Trophoblast cell (in vitro differentiated cells and primary cell): ENCODE measurements around the gene SDCBP2.

ENCODE experiments used
- DNase-seq, 2 donors: peaks; one replicate each; pipeline ENCODE4 v3.0.0-alpha.2; 2016
- H2AFZ ChIP-seq: 2 replicates; pipeline ENCODE4 v1.6.1; 2013; ENCODE audit warnings: low read length, moderate library complexity, mild to moderate bottlenecking; ENCODE audit not compliant: insufficient read depth, poor library complexity
- H2AK5ac ChIP-seq: 2 replicates; pipeline ENCODE4 v1.6.1; 2013; ENCODE audit warnings: mild to moderate bottlenecking, low read length
- H2BK120ac ChIP-seq: 2 replicates; pipeline ENCODE4 v1.6.1; 2013; ENCODE audit warnings: low read length, mild to moderate bottlenecking, moderate library complexity; ENCODE audit not compliant: insufficient read depth, poor library complexity
- H2BK12ac ChIP-seq: 2 replicates; pipeline ENCODE4 v1.6.1; 2013; ENCODE audit warnings: mild to moderate bottlenecking, low read length, moderate library complexity
- H2BK5ac ChIP-seq: 2 replicates; pipeline ENCODE4 v1.6.1; 2013; ENCODE audit warnings: low read length, low read depth, moderate library complexity, mild to moderate bottlenecking; ENCODE audit not compliant: poor library complexity
- H3K14ac ChIP-seq: 2 replicates; pipeline ENCODE4 v1.6.1; 2013; ENCODE audit warnings: mild to moderate bottlenecking, low read length
- H3K18ac ChIP-seq: 2 replicates; pipeline ENCODE4 v1.6.1; 2013; ENCODE audit warnings: mild to moderate bottlenecking, low read length
- H3K23ac ChIP-seq: 2 replicates; pipeline ENCODE4 v1.6.1; 2013; ENCODE audit warnings: low read length
- H3K27ac ChIP-seq: 2 replicates; pipeline ENCODE4 v1.5.1; 2013; ENCODE audit warnings: low read depth, mild to moderate bottlenecking, inconsistent platforms, low read length, moderate library complexity
- H3K27me3 ChIP-seq: 2 replicates; pipeline ENCODE4 v1.6.1; 2013; ENCODE audit warnings: inconsistent platforms, mild to moderate bottlenecking, low read length, moderate library complexity; ENCODE audit not compliant: insufficient read depth
- H3K36me3 ChIP-seq, 2 experiments: 1 replicate in 1 of 2; 2 replicates in 1 of 2; pipeline ENCODE4 v1.6.1; 2013; ENCODE audit warnings: low read length in 2 of 2, mild to moderate bottlenecking in 2 of 2, moderate library complexity in 1 of 2; ENCODE audit not compliant: insufficient read depth in 2 of 2, control insufficient read depth in 1 of 2
- H3K4ac ChIP-seq: 2 replicates; pipeline ENCODE4 v1.6.1; 2013; ENCODE audit warnings: low read depth, mild to moderate bottlenecking, low read length, moderate library complexity
- H3K4me1 ChIP-seq, 2 experiments: 1 replicate in 1 of 2; 2 replicates in 1 of 2; pipeline ENCODE4 v1.6.1; 2013; ENCODE audit warnings: low read length in 2 of 2, mild to moderate bottlenecking in 2 of 2, moderate library complexity in 1 of 2; ENCODE audit not compliant: insufficient read depth in 2 of 2, control insufficient read depth in 1 of 2
- H3K4me2 ChIP-seq: 2 replicates; pipeline ENCODE4 v1.6.1; 2013; ENCODE audit warnings: inconsistent platforms, mild to moderate bottlenecking, low read length, moderate library complexity
- H3K4me3 ChIP-seq: 2 replicates; pipeline ENCODE4 v1.5.1; 2013; ENCODE audit warnings: mild to moderate bottlenecking, low read depth, low read length, inconsistent platforms
- H3K79me1 ChIP-seq: one replicate; pipeline ENCODE4 v1.6.1; 2013; ENCODE audit warnings: low read length
- H3K79me2 ChIP-seq: 2 replicates; pipeline ENCODE4 v1.6.1; 2013; ENCODE audit warnings: low read length, mild to moderate bottlenecking; ENCODE audit not compliant: control insufficient read depth, insufficient read depth, poor library complexity
- H3K9ac ChIP-seq: 2 replicates; pipeline ENCODE4 v1.6.1; 2013; ENCODE audit warnings: mild to moderate bottlenecking, low read length
- H3K9me3 ChIP-seq: 2 replicates; pipeline ENCODE4 v1.6.1; 2013; ENCODE audit warnings: low read depth, mild to moderate bottlenecking, control low read depth, inconsistent platforms, low read length; ENCODE audit not compliant: insufficient read depth
- H4K12ac ChIP-seq: 2 replicates; pipeline ENCODE4 v1.6.1; 2013; ENCODE audit warnings: low read depth, mild to moderate bottlenecking, low read length, moderate library complexity
- H4K8ac ChIP-seq: 2 replicates; pipeline ENCODE4 v1.6.1; 2013; ENCODE audit warnings: low read depth, mild to moderate bottlenecking, low read length, moderate library complexity
- H4K91ac ChIP-seq: one replicate; pipeline ENCODE4 v1.6.1; 2013; ENCODE audit warnings: low read depth, mild to moderate bottlenecking, low read length, moderate library complexity
- WGBS: extraction: QIAGEN DNeasy Blood & Tissue Kit; methylation state at CpG from one replicate; pipeline ENCODE4 v1.1.7; 2013; ENCODE audit warnings: missing lambda C conversion rate; ENCODE audit not compliant: insufficient read length, insufficient coverage; ENCODE audit errors: extremely low coverage; 5-methylcytosine and 5-hydroxymethylcytosine counted together

SDCBP2 gene

GRCh38 chr20:1308702-1309095, 20.2 kb downstream of the SDCBP2 start:
- H3K4me3 ChIP-seq = no peak overlapping the region
- no peak overlapping the region for H3K4me2 ChIP-seq
- no peak overlapping the region for H2BK12ac ChIP-seq
- H3K27ac ChIP-seq = no peak overlapping the region
- H4K8ac ChIP-seq = no peak overlapping the region
- peaks cover 0 to 3% of the 10 kb centered on the region in 2 experiments for H3K4me1 ChIP-seq
- no peak overlapping the region for H3K23ac ChIP-seq
- no peak overlapping the region for H3K9ac ChIP-seq
- H3K27me3 ChIP-seq = no peaks in the 10 kb centered on the region
- peaks cover 2% of the 10 kb centered on the region for H3K9me3 ChIP-seq
- no CpG with 5 or more reads among the region's 9 CpGs for WGBS
- no peak overlapping the region for H3K14ac ChIP-seq
- no peak overlapping the region for H4K12ac ChIP-seq
- H2BK5ac ChIP-seq = no peak overlapping the region
- no peak overlapping the region for H3K4ac ChIP-seq
- no peaks in the 10 kb centered on the region for H3K79me1 ChIP-seq
- no peak overlapping the region for H2AK5ac ChIP-seq
- H4K91ac ChIP-seq = no peak overlapping the region
- no peak overlapping the region for H3K18ac ChIP-seq
- H3K36me3 ChIP-seq = no peaks in the 10 kb centered on the region
- H3K79me2 ChIP-seq = no peaks in the 10 kb centered on the region
- no peak overlapping the region for H2AFZ ChIP-seq
- no peak overlapping the region for H2BK120ac ChIP-seq
- no peak for DNase-seq

GRCh38 chr20:1308067-1308701, 20.8 kb downstream of the SDCBP2 start:
- Histone ChIP-seq H2AK5ac (no peak overlapping the region), H2BK12ac (no peak overlapping the region), H3K4ac (no peak overlapping the region), H3K27me3 (no peaks in the 10 kb centered on the region), H3K9ac (no peak overlapping the region), H2BK5ac (no peak overlapping the region), H3K14ac (no peak overlapping the region), H4K91ac (no peak overlapping the region), H3K4me3 (no peak overlapping the region), H3K4me1 (peaks cover 0 to 1% of the 10 kb centered on the region in 2 experiments), H3K9me3 (peaks cover 1% of the 10 kb centered on the region), H3K23ac (no peak overlapping the region), H4K8ac (no peak overlapping the region), H3K79me1 (no peaks in the 10 kb centered on the region), H2AFZ (no peak overlapping the region), H3K36me3 (no peaks in the 10 kb centered on the region), H2BK120ac (no peak overlapping the region), H3K79me2 (no peaks in the 10 kb centered on the region), H3K27ac (no peak overlapping the region), H3K4me2 (no peak overlapping the region), H3K18ac (no peak overlapping the region), H4K12ac (no peak overlapping the region)
- WGBS = no CpG with 5 or more reads among the region's 13 CpGs
- DNase-seq = no peak

GRCh38 chr20:1307571-1307971, 21.4 kb downstream of the SDCBP2 start:
- Histone ChIP-seq H3K36me3 (no peaks in the 10 kb centered on the region), H2AFZ (no peak overlapping the region)
- WGBS = no CpG with 5 or more reads among the region's 13 CpGs

GRCh38 chr20:1307171-1307570, 21.8 kb downstream of the SDCBP2 start:
- Histone ChIP-seq H3K4me3 (no peak overlapping the region), H3K14ac (no peak overlapping the region), H4K91ac (no peak overlapping the region), H3K27me3 (no peaks in the 10 kb centered on the region), H3K4ac (no peak overlapping the region), H3K9me3 (no peaks in the 10 kb centered on the region), H3K27ac (no peak overlapping the region), H3K18ac (no peak overlapping the region), H4K8ac (no peak overlapping the region), H2BK120ac (no peak overlapping the region), H3K23ac (no peak overlapping the region), H2AFZ (no peak overlapping the region), H3K36me3 (no peaks in the 10 kb centered on the region), H3K4me2 (no peak overlapping the region), H3K9ac (no peak overlapping the region), H3K79me2 (no peaks in the 10 kb centered on the region), H2BK12ac (no peak overlapping the region), H2AK5ac (no peak overlapping the region), H3K4me1 (no peaks in the 10 kb centered on the region), H3K79me1 (no peaks in the 10 kb centered on the region), H2BK5ac (no peak overlapping the region), H4K12ac (no peak overlapping the region)
- WGBS = no CpG with 5 or more reads among the region's 10 CpGs
- no peak for DNase-seq

More at GRCh38 chr20:1307571-1307971, 21.4 kb downstream of the SDCBP2 start:
- Histone ChIP-seq H4K91ac (no peak overlapping the region), H2BK120ac (no peak overlapping the region), H3K79me2 (no peaks in the 10 kb centered on the region), H3K79me1 (no peaks in the 10 kb centered on the region), H2BK12ac (no peak overlapping the region), H3K4ac (no peak overlapping the region), H3K4me1 (no peaks in the 10 kb centered on the region), H4K8ac (no peak overlapping the region), H3K9me3 (no peaks in the 10 kb centered on the region), H3K27ac (no peak overlapping the region), H3K18ac (no peak overlapping the region), H2AK5ac (no peak overlapping the region), H3K4me2 (no peak overlapping the region), H3K9ac (no peak overlapping the region), H3K14ac (no peak overlapping the region), H3K4me3 (no peak overlapping the region), H2BK5ac (no peak overlapping the region), H3K27me3 (no peaks in the 10 kb centered on the region), H4K12ac (no peak overlapping the region), H3K23ac (no peak overlapping the region)
- DNase-seq = no peak
